ENCODE measurements around the gene LAMC3.

Gene LAMC3

DNA sequence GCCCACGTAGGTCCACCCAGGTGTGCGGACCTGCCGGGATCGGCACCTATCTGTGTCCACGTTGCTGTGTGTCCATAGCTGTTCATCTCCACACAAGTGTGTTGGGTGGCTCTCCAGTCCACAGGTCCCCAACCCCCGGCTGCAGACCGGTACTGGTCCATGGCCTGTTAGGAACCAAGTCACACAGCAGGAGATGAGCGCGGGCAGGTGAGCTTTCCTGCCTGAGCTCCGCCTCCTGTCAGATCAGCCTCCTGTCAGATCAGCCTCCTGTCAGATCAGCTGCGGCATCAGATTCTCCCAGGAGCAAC is 18.9 kb downstream of the LAMC3 start:
- no peak for TF ChIP-seq ZFX (IDR thresholded peaks at IDR 0.05; ENCODE audit: borderline replicate concordance)
- TF ChIP-seq, protein P1, sequence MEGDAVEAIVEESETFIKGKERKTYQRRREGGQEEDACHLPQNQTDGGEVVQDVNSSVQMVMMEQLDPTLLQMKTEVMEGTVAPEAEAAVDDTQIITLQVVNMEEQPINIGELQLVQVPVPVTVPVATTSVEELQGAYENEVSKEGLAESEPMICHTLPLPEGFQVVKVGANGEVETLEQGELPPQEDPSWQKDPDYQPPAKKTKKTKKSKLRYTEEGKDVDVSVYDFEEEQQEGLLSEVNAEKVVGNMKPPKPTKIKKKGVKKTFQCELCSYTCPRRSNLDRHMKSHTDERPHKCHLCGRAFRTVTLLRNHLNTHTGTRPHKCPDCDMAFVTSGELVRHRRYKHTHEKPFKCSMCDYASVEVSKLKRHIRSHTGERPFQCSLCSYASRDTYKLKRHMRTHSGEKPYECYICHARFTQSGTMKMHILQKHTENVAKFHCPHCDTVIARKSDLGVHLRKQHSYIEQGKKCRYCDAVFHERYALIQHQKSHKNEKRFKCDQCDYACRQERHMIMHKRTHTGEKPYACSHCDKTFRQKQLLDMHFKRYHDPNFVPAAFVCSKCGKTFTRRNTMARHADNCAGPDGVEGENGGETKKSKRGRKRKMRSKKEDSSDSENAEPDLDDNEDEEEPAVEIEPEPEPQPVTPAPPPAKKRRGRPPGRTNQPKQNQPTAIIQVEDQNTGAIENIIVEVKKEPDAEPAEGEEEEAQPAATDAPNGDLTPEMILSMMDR (IDR thresholded peaks at IDR 0.05) = no peak
- no peak overlapping the region for H3K27ac ChIP-seq

DNA sequence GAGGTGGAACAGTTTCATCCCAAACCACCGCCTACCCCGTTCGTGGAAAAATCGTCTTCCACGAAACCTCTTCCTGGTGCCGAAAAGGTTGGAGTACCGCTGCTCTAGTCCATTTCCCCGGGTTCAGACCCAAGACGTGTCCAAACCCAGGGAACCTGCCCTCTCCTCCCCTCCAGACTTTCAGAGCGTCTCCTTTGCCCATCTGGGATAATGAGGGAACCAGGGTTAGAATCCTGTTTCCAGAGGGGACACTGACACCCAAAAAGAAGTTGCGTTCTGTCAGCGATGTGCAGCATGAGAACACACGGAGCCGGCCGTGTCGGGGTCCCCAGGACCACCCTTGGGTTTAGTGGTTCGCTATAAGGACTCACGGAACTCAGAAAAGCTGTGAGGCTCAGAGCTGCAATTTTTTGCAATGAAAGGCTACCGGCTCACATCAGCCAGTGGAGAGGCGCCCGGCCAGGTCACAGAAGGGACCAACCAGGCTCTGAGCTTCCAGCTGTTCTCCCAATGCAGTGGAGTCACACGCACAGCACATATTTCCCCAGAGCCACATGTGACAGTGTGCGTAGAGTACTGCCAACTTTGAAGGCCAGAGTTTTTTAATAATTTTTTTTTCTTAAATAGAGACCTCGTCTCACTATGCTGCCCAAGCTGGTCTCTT is 19.4 kb downstream of the LAMC3 start:
- no peak for TF ChIP-seq ZFX (IDR thresholded peaks at IDR 0.05; ENCODE audit: borderline replicate concordance)
- TF ChIP-seq, protein P1 (IDR thresholded peaks at IDR 0.05) = no peak
- H3K27ac ChIP-seq = no peak overlapping the region

DNA sequence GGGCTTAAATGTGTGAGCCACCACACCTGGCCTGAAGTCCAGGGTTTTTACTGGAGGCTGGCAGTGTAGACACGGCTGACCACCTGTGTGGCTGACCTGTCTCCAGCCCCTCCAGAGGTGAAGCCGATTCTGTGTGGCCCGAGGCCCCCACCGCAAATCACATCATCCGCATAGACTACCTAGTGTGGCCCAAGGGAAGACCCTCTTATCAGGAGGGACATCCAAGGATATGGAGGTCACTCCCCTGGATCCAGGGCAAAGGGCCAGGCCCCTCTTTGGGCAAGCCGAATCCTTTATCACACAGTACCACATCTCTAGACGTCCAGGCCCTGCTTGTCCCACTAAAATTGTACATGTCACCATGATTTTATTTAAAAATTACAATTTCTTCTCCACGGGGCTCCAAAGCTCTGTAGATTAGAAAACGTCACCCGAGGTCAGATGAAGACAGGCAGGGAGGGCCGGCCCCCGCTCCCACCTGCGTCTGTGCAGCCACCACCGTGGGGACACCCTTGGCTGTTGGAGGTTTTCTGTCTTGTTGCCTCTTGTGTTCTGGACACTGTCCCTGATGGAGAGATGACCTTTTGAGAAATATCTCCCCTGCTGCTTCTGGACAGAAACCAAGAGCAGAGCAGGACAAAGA is 20.1 kb downstream of the LAMC3 start:
- H3K27ac ChIP-seq = no peak overlapping the region
- TF ChIP-seq, protein P1 (IDR thresholded peaks at IDR 0.05) = no peak

DNA sequence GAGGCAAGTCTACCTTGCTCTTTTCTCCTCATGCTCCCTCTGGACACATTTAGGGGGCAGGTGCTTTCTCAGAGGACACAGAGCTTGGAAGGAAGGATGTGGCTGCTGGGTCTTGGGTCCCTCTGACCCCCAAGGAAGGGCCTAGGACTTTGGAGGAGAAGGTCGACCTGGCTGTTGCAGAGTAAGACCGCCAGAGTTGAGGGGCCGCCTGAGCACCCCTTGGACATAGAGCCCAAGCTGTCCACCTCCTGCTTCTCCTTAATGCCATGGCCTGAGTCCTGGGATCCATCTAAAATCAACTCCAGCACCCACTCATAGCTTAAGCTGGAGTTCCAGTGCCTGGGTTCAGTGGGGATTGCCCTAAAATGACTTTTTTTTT is 20.6 kb downstream of the LAMC3 start:
- TF ChIP-seq, protein P1 (IDR thresholded peaks at IDR 0.05) = no peak
- no peak for TF ChIP-seq ZFX (IDR thresholded peaks at IDR 0.05; ENCODE audit: borderline replicate concordance)
- no peak overlapping the region for H3K27ac ChIP-seq

DNA sequence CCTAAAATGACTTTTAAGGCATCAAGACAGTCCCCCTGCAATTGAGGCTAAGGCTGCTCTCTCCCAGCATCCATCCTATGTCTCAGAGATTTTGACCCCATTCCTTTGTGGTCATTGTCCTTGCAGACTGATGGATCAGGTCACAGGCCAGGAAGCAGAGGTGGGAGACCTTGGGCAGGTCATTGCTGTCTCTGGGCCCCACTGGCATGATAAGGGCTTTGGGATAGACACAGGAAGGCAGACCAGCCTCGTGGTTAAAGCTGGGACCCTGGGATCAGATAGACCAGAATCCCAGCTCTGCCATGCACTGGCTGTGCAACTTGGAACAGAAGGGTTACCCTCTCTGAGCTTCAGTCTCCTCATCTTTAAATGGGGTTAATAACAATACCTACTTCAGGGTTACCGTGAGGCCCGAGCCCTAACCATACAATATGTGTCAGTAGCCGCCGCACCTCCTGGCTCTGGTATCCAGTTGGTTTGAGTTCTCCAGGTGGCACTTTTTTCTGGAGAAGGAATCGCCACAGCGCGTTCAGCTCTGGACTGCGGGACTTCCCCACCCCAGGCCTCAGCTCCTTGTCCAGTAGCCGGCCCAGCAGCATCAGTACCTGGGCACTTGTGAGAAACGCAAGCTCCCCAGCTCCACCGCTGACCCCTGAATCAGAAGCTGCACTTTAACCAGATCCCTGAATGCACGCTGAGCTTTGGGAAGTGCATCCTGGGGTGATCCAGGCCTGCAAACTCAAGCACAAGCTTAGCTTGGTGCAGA is 21.4 kb downstream of the LAMC3 start:
- no peak for TF ChIP-seq ZFX (IDR thresholded peaks at IDR 0.05; ENCODE audit: borderline replicate concordance)
- TF ChIP-seq, protein P1 (IDR thresholded peaks at IDR 0.05) = no peak
- H3K27ac ChIP-seq = no peak overlapping the region

DNA sequence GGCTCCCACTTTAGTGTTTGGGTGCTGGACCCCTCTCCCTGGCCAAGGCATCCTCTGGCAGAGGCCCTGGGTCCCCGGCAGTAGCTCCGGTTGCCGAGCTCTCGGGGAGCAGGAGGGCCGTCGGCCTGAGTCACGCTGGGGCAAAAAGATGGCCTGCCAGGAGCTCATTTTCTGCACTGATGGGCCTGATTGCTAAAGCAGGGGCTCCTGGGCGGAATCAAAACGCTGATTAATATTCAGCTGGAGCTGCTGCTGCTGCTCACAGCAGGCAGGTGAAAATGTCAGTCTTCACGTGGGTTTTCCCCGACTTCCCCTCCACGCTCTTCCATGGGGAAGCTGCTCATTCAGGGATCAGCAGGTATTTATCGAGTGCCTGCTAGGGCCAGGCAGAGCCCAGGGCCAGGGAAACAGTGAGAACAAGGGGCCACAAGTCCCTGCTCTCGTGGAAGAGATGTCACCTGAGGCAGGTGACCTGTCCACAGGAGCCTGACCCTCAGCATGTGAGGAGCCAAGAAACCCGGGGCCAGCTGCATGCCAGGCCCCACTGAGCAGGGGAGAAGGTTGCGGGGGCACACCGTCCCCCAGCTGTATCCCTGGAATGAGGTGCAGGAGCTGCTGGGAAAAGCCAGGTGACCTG is 22.1 kb downstream of the LAMC3 start:
- TF ChIP-seq, protein P1 (IDR thresholded peaks at IDR 0.05) = no peak
- no peak for TF ChIP-seq ZFX (IDR thresholded peaks at IDR 0.05; ENCODE audit: borderline replicate concordance)
- H3K27ac ChIP-seq = no peak overlapping the region

DNA sequence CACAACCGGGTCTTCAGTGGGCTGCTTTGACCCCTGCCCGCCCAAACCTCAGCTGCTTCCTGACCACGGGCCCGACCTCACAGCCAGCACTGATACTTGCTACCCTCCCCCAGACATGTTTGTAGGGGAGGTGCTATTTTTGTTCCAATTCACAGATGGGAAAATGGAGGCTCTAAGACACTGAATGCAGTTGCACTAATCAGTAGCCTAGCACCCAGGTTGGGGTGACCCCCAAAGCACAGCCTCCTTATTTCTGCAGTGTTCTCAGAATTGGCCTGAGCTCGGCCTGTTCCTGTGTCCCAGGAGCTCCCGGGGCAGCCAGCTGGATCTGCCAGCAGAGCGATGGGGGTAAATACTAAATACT is 22.6 kb downstream of the LAMC3 start:
- TF ChIP-seq ZFX (IDR thresholded peaks at IDR 0.05; ENCODE audit: borderline replicate concordance) = no peak
- TF ChIP-seq, protein P1 (IDR thresholded peaks at IDR 0.05) = no peak
- no peak overlapping the region for H3K27ac ChIP-seq
